ENCODE measurements around the gene KIAA1217. TPM values are rescaled to one million over a fixed set of nuclear protein-coding genes. Genes with fewer than 3 reads are reported as not detected.

Gene KIAA1217
- polyA plus RNA-seq, 1 of the 3 experiments (the other 2 are of a cell fraction) = 7.2 TPM

GRCh38 chr10:24370877-24371276 lies 161.9 kb downstream of the KIAA1217 start:
- ChIA-PET CTCF (interaction anchor here (1.1 kb wide), 2 partner anchors 13 to 105 kb away, joined by 3 to 5 read pairs; no protein-coding TSS in a partner anchor), POLR2A (no interaction called here)
- 72% methylated on average over 4 of the region's 4 CpGs for WGBS (ENCODE audit: low lambda C conversion rate)
- no peaks in the 10 kb centered on the region for H3K36me3 ChIP-seq (replicated peaks in 1 of 2; ENCODE audit: control insufficient read depth in 1 of 2, insufficient read depth in 2 of 2, low read length in 1 of 2)
- no peak overlapping the region for H3K4me2 ChIP-seq
- H3K27me3 ChIP-seq (ENCODE audit: insufficient read depth) = no peaks in the 10 kb centered on the region
- no peaks in the 10 kb centered on the region for H3F3A ChIP-seq (replicated peaks; ENCODE audit: insufficient read depth)
- peaks cover 0 to 7% of the 10 kb centered on the region in 2 experiments; a peak in 2 of 4 replicates for H3K4me1 ChIP-seq (ENCODE audit: control insufficient read depth in 1 of 2, insufficient read depth in 2 of 2, low read depth in 1 of 2, low read length in 1 of 2)
- H3K79me2 ChIP-seq (ENCODE audit: insufficient read depth) = no peaks in the 10 kb centered on the region
- H3K4me3 ChIP-seq (ENCODE audit: low read depth in 2 of 2, low read length in 1 of 2) = no peak overlapping the region
- no peaks in the 10 kb centered on the region for H4K20me1 ChIP-seq (ENCODE audit: insufficient read depth)
- no peak overlapping the region for H3K27ac ChIP-seq (ENCODE audit: low read depth in 2 of 2, low read length in 1 of 2)
- no peaks in the 10 kb centered on the region for H3K9me3 ChIP-seq
- H3K9ac ChIP-seq = no peak overlapping the region
- no peaks in the 10 kb centered on the region for H3K9me2 ChIP-seq
- DNase-seq = no peak
- TF ChIP-seq REST (IDR thresholded peaks at IDR 0.05; ENCODE audit: low read depth, low read length) (no peak), MXI1 (IDR thresholded peaks at IDR 0.05; ENCODE audit: low read depth, low read length) (no peak), USF1 (IDR thresholded peaks at IDR 0.05; ENCODE audit: borderline replicate concordance, low read depth) (no peak), TEAD4 (IDR thresholded peaks at IDR 0.05; ENCODE audit: borderline replicate concordance, insufficient read depth) (no peak), NFIC (IDR thresholded peaks at IDR 0.05; ENCODE audit: borderline replicate concordance) (no peak), SIN3A (IDR thresholded peaks at IDR 0.05; ENCODE audit: borderline replicate concordance, low read depth, low read length) (no peak), ZBTB33 (IDR thresholded peaks at IDR 0.05; ENCODE audit: borderline replicate concordance, low read depth) (no peak), FOXJ3 (CRISPR knock-in tag; IDR thresholded peaks at IDR 0.05) (no peak), RAD21 (IDR thresholded peaks at IDR 0.05; ENCODE audit: low read length) (no peak), PBX3 (IDR thresholded peaks at IDR 0.05) (no peak), GATA2 (CRISPR knock-in tag; IDR thresholded peaks at IDR 0.05) (no peak), USF2 (IDR thresholded peaks at IDR 0.05; ENCODE audit: borderline replicate concordance, low read depth, low read length) (no peak), YY1 (IDR thresholded peaks at IDR 0.05; ENCODE audit: low read depth) (no peak)
- no peak overlapping the region for H2AFZ ChIP-seq (ENCODE audit: low read depth)
